Measurements from ENCODE around the gene GSTM3.

GSTM3 gene

GRCh38 chr1:109740615-109741373 lies at the start of gene GSTM3:
GSTM3 (minus strand) TSS chr1:109741038; CDS start chr1:109740287, 751 bp downstream.
- no peak for DNase-seq (ENCODE audit: low read depth in 2 of 2)

GRCh38 chr1:109790329-109790728 lies 49.5 kb upstream of the GSTM3 start:
- DNase-seq (ENCODE audit: low read depth in 2 of 2), result no peak

- DNase-seq (ENCODE audit: low read depth in 2 of 2), result no peak
Observed at GRCh38 chr1:109789551-109790180, 48.8 kb upstream of the GSTM3 start.

GRCh38 chr1:109788695-109789521 lies 48.1 kb upstream of the GSTM3 start:
- no peak for DNase-seq (ENCODE audit: low read depth in 2 of 2)

- DNase-seq (ENCODE audit: low read depth in 2 of 2), result no peak
Observed at GRCh38 chr1:109787845-109788601, 47.2 kb upstream of the GSTM3 start.

- no peak for DNase-seq (ENCODE audit: low read depth in 2 of 2)
Observed at GRCh38 chr1:109787211-109787844, 46.5 kb upstream of the GSTM3 start.

- no peak for DNase-seq (ENCODE audit: low read depth in 2 of 2)
Observed at GRCh38 chr1:109786531-109787021, 45.7 kb upstream of the GSTM3 start.

GRCh38 chr1:109786112-109786480 lies 45.3 kb upstream of the GSTM3 start:
- no peak for DNase-seq (ENCODE audit: low read depth in 2 of 2)

- DNase-seq (ENCODE audit: low read depth in 2 of 2), result no peak
Observed at GRCh38 chr1:109785446-109786111, 44.7 kb upstream of the GSTM3 start.

- no peak for DNase-seq (ENCODE audit: low read depth in 2 of 2)
Observed at GRCh38 chr1:109784551-109785252, 43.9 kb upstream of the GSTM3 start.

- DNase-seq (ENCODE audit: low read depth in 2 of 2), result no peak
Observed at GRCh38 chr1:109783436-109783835, 42.6 kb upstream of the GSTM3 start.

GRCh38 chr1:109782927-109783326 lies 42.1 kb upstream of the GSTM3 start:
- DNase-seq (ENCODE audit: low read depth in 2 of 2), result no peak

- DNase-seq (ENCODE audit: low read depth in 2 of 2), result peak in 1 of 2 experiments; percentile 44
Observed at GRCh38 chr1:109782514-109782913, 41.7 kb upstream of the GSTM3 start.

GRCh38 chr1:109781806-109782205 lies 41.0 kb upstream of the GSTM3 start:
- DNase-seq (ENCODE audit: low read depth in 2 of 2), result no peak

- DNase-seq (ENCODE audit: low read depth in 2 of 2), result no peak
Observed at GRCh38 chr1:109780982-109781381, 40.1 kb upstream of the GSTM3 start.

- no peak for DNase-seq (ENCODE audit: low read depth in 2 of 2)
Observed at GRCh38 chr1:109777980-109778625, 37.3 kb upstream of the GSTM3 start.

GRCh38 chr1:109777436-109777835 lies 36.6 kb upstream of the GSTM3 start:
- no peak for DNase-seq (ENCODE audit: low read depth in 2 of 2)

- DNase-seq (ENCODE audit: low read depth in 2 of 2), result peak; percentile 63 to 67
Observed at GRCh38 chr1:109776911-109777310, 36.1 kb upstream of the GSTM3 start.

- DNase-seq (ENCODE audit: low read depth in 2 of 2), result no peak
Observed at GRCh38 chr1:109776206-109776835, 35.5 kb upstream of the GSTM3 start.

Measured in fibroblast of skin of left quadriceps (primary cell).